Osteocyte (in vitro differentiated cells): Measurements from ENCODE around the gene BST1. TPM values are rescaled to one million over a fixed set of nuclear protein-coding genes. Genes with fewer than 3 reads are reported as not detected.

Source experiments
- DNase-seq: peaks from one replicate; pipeline ENCODE4 v3.0.0; 2021; ENCODE audit warnings: mixed read lengths; ENCODE audit not compliant: unreplicated experiment; ENCODE audit errors: extremely low spot score
- H3K27ac Mint-ChIP-seq: one replicate; pipeline ENCODE4 v1.8.0; 2021; ENCODE audit warnings: mild to moderate bottlenecking, mixed read lengths; ENCODE audit not compliant: unreplicated experiment
- H3K27me3 Mint-ChIP-seq: one replicate; pipeline ENCODE4 v1.8.0; 2021; ENCODE audit warnings: mixed read lengths; ENCODE audit not compliant: unreplicated experiment
- H3K36me3 Mint-ChIP-seq: one replicate; pipeline ENCODE4 v1.8.0; 2021; ENCODE audit warnings: mixed read lengths; ENCODE audit not compliant: unreplicated experiment
- H3K4me1 Mint-ChIP-seq: one replicate; pipeline ENCODE4 v1.8.0; 2021; ENCODE audit warnings: mixed read lengths; ENCODE audit not compliant: unreplicated experiment
- H3K4me3 Mint-ChIP-seq: one replicate; pipeline ENCODE4 v1.8.0; 2021; ENCODE audit warnings: mild to moderate bottlenecking, moderate library complexity, mixed read lengths; ENCODE audit not compliant: unreplicated experiment
- H3K9me3 Mint-ChIP-seq: one replicate; pipeline ENCODE4 v1.8.0; 2021; ENCODE audit warnings: mixed read lengths; ENCODE audit not compliant: unreplicated experiment
- CTCF ChIP-seq: fragments of 200-600 bp; sonication (generic); IDR thresholded peaks from 2 replicates; pipeline ENCODE4 v1.5.0; 2021; ENCODE audit warnings: antibody characterized with exemption, mild to moderate bottlenecking, moderate library complexity
- long read RNA-seq: library from polyadenylated mRNA; unstranded; transcript quantifications from one replicate; pipeline ENCODE4 v2.0.0, GENCODE V29; 2021
- total RNA-seq: library from RNA; stranded (reverse); gene quantifications from 2 replicates; pipeline ENCODE4 v1.2.1, GENCODE V29; 2021

BST1 gene
- 0.26 and 0.54 TPM in 2 replicates for total RNA-seq
- long read RNA-seq, partial matches to known transcripts: 0 of 3 reads
- long read RNA-seq, other reads (novel, unspliced or antisense): 3 of 3 reads

GRCh38 chr4:15702941-15703403, at the start of gene BST1:
Gene BST1 (plus strand): TSS chr4:15703065. CDS start chr4:15703145, 80 bp downstream.
- Mint-ChIP-seq H3K4me3 (no peak within 1 kb of the TSS), H3K27ac (no peak within 1 kb of the TSS)
- no peak for DNase-seq

GRCh38 chr4:15653420-15653819, 49.4 kb upstream of the BST1 start:
- no peaks in the 10 kb centered on the region for H3K27me3 Mint-ChIP-seq
- H3K9me3 Mint-ChIP-seq: no peaks in the 10 kb centered on the region
- no peak for TF ChIP-seq CTCF
- H3K4me1 Mint-ChIP-seq: peaks cover 71% of the 10 kb centered on the region
- H3K36me3 Mint-ChIP-seq: no peaks in the 10 kb centered on the region
- H3K4me3 Mint-ChIP-seq: peak overlapping the region; percentile 96
- H3K27ac Mint-ChIP-seq: peak overlapping the region; percentile 97
- DNase-seq: no peak

More at GRCh38 chr4:15702941-15703403, at the start of gene BST1:
- peaks cover 20% of the 10 kb centered on the region for H3K4me1 Mint-ChIP-seq
- no peaks in the 10 kb centered on the region for H3K27me3 Mint-ChIP-seq
- no peak for TF ChIP-seq CTCF
- H3K9me3 Mint-ChIP-seq: no peaks in the 10 kb centered on the region
- no peaks in the 10 kb centered on the region for H3K36me3 Mint-ChIP-seq

- no peak for TF ChIP-seq CTCF
- Mint-ChIP-seq H3K4me3 (peak overlapping the region; percentile 96), H3K9me3 (no peaks in the 10 kb centered on the region), H3K4me1 (peaks cover 66% of the 10 kb centered on the region), H3K27me3 (no peaks in the 10 kb centered on the region), H3K36me3 (no peaks in the 10 kb centered on the region), H3K27ac (peak overlapping the region; percentile 97)
- DNase-seq: no peak
These were observed 48.8 kb upstream of the BST1 start for GRCh38 chr4:15653864-15654592.

- peaks cover 65% of the 10 kb centered on the region for H3K4me1 Mint-ChIP-seq
- H3K36me3 Mint-ChIP-seq: no peaks in the 10 kb centered on the region
- no peak for TF ChIP-seq CTCF
- H3K4me3 Mint-ChIP-seq: peak overlapping the region; percentile 96
- no peak for DNase-seq
- H3K27me3 Mint-ChIP-seq: no peaks in the 10 kb centered on the region
- H3K27ac Mint-ChIP-seq: peak overlapping the region; percentile 100
- no peaks in the 10 kb centered on the region for H3K9me3 Mint-ChIP-seq
These were observed 48.2 kb upstream of the BST1 start for GRCh38 chr4:15654593-15655222.
